HG02938 (cell line): ENCODE data around the gene GPC4.
"Not testable (repeated sequence)": the region's sequence is repeated elsewhere in the genome, so short reads cannot be mapped to it uniquely, and the experiment has no call there.

ENCODE experiments used
- ATAC-seq: cut with Tn5 transposase; IDR thresholded peaks from one replicate; pipeline ENCODE4 v1.9.1; 2021; ENCODE audit warnings: mild to moderate bottlenecking, moderate library complexity; ENCODE audit not compliant: unreplicated experiment

GPC4 gene

DNA sequence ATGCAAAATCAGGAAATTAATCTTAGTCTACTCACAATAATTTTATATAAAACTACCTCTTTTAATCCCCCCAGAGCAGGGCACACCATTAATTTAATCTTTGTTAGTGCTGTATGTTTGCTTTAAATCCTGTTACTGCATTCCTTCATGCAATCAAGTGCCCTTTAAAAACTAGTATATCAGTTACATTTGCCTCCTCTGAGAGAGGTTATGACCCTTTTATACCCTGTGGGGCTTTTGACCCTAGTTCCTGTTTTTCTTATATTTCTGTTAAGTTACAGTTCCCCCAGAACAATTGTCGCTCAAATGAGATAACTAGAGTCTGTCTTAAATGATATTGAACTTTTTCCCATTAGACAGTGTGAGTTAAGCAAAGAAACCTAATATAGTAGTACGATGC lies 46.2 kb downstream of the GPC4 start:
- ATAC-seq = no peak

DNA sequence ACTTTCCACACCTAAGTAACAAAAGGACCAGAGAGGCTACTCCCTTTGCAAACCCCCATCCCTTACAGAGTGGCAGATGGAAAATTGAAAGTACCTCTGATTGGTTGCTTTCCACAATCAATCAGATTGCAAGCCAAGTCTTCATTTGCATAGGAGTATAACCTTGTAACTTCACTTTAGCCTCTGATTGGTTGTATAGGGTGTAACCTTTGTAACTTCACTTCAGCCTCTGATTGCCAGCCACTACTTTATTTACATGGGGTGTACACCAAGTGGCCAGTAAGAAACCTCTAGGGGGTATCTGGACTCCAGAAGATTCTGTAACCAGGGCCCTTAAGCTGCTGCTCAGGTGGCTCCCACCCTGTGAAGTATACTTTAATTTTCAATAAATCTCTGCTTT lies 48.6 kb downstream of the GPC4 start:
- no peak for ATAC-seq

DNA sequence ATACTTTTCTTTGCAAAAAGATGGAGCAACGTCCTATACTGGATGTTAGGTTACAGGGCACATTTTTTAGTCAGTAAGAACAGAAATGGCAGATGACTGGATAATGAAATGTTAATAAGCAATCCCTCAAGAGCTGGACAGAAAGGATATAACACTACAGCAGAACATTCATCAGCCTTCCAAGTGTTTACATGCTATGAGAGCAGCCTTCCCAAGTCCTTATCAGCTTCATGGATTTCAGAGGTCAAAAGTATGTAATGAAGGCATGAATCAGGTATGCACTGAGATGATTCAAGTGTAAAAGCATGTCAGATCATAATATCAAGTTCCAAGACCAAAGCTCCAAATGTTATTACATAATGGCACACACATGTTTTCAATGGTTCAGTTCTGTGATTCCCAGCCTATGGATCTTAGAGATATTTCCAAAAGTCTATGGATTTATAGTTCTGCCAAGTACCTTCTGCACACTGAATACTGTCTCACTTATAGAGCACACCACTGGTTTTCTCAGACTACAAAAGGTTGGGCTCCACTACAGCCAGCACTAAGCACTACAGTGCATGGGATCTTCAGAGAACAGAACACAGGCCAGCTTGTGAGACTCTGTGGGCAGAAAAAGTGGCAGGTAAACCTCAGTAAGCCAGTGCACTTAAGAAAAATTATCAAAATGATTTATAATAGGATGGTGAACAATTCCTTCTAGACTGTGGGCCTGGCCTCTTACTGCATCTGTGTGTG lies 49.2 kb downstream of the GPC4 start:
- ATAC-seq = no peak

DNA sequence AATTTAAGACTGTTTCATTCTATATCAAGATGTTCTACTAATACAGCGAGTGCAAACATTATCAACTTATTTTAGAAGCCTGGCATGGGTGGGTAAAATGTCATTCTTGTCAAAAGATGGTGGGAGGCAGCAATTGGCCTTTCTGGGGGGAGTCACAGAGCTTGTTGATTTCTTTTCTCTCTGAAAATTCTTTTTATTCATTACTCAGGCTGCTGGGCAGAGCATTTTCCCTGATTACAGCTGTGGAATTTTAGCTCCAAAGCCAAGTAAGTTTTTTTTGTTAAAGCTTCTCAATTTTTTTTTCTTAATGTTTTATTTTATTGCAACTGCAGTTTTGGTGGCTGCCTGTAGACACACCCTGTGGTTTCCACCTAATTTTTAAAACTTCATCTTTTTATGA lies 50.4 kb downstream of the GPC4 start:
- ATAC-seq = no peak

DNA sequence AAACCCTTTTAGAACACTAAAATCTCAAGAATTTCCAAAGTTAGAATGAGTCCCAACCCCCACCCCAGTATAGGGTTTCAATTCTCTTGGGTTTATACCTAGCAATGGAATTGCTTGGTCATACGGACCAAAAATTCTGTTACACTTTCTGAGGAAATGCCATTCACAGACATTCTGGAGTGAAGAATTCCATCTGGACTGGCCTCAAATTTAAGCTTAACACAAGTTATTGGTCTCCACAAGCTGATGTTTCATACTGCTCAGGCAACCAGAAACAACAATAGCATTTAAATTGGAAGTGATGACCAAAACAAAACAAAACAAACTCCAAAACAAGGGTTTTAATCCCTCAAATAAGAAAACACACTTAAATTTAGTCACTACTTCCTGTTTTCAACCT lies 51.1 kb downstream of the GPC4 start:
- ATAC-seq = no peak

DNA sequence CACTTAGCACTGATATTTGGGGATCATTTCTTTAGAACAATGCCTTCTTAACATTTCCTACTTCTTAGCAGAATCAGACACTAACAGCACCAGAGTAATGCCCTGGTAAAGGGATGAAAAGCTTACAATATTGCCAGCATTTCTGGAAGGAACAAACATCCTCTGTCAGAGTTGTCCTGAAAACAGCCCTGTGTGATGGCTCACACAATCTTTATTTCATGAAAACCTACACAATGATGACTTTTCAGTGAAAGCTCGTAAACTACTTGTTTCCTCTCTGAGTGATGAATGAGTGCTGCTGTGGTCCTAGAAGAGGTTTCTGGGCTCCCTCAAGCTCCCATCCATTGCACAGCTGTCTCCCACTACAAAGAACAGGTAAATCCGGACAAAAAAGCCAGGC lies 52.8 kb downstream of the GPC4 start:
- ATAC-seq = no peak

DNA sequence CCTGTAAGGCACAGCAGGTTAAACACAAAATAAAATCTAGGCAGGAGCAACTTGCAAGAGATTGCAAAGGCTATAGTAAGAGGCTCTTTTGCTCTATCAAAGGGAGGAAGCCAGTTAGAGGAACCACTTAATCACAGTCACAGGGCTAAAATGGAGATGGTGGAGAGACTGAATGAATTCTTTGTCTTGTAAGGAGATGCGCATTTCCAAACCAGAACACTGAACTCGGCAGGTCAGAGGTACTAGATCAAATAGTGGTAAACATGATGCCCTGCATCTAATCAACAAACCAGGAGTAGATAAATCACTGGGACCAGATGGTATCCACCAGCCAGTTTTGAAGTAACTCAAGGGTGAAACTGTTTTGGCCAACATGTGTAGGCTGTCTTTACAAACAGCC lies 55.8 kb downstream of the GPC4 start:
- no peak for ATAC-seq

DNA sequence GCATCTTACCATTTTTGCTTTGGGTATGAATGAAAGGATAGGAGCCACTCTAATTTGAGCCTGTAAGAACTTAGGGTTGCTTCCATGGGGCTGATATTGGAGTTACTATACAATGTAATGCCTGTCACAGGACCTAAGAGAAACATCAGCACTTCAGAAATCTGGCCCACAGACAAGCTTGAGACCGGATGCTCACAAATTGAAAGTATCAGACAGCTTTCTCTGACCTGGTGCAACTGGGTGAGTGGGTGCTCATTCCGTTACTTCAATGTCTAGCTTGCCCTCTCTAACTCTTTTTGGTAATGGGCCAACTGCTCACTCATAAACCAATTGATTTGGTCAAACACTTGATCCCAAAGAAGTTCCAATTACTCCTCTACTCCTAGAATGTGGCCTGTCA lies 62.1 kb downstream of the GPC4 start:
- no peak for ATAC-seq

DNA sequence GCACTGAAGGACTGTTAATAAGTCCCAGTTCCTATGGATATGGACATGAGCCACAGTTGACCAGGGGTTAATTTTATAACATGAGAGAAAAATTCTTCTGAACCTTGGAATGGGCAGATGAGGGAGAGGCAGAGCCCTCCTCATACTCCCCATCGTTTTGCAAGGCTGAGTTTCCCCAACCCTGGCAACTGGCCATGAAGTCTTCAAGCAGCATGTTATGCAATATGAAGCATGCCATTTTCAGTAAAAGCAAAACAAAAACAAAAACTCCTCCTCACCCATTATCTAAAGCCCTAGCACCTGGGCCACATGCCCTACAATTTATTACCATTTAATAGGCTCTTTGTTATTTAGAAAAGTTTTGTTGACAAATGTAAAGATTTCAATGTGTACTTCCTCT lies 64.5 kb downstream of the GPC4 start:
- no peak for ATAC-seq

DNA sequence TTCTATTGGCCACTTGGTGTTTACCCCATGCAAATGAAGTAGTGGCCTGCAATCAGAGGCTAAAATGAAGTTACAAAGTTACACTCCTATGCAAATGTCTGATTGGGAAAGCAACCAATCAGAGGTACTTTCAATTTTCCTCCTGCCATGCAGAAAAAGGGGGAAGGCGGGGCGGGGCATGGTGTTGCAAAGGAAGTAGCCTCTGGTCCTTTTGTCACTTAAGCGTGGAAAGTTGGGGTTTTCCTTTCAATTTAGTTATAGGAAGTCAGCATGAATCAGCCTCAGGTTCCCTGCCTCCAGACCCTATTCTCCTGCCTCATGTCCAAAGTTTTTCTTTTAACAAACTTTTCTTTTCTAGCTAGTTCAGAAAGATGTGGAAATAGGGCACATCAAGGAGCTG lies 69.3 kb downstream of the GPC4 start:
- ATAC-seq = no peak

DNA sequence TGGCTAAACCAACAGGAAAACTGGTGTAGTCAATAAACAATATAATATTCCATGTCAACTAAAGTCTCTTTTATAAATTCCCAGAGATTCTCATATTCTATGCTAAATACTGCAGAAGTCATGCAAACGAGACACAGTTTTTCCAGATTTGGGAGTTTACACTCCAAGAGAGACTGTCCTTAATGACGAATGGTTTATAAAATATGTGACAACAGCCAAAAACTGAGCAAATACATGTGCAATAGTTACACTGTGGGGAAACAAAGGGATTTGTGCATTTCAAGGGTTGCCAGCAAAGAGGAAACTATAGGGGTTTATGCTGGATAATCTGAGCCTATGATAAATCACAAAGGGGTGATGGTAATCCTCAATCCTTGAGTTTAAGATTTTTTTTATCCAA lies 75.7 kb downstream of the GPC4 start:
- no peak for ATAC-seq

DNA sequence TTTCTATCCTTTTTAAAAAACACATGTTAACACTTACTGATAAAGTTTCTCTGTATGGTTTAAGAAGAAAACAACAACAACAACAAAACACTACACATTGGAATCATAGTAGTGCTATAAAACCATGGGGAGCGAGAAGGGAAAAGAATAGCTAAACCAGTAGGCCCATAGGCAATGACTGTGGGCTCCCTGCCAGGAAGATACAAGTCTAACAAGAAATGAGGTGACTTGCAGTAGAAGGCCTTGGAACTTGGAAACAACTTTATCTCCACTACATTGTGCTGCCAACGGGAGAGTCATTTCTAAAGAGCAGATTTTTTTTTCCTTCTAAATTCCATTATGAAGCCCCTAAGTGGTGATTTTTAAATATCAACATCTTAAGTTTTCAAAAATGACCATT lies 78.0 kb downstream of the GPC4 start:
- no peak for ATAC-seq

DNA sequence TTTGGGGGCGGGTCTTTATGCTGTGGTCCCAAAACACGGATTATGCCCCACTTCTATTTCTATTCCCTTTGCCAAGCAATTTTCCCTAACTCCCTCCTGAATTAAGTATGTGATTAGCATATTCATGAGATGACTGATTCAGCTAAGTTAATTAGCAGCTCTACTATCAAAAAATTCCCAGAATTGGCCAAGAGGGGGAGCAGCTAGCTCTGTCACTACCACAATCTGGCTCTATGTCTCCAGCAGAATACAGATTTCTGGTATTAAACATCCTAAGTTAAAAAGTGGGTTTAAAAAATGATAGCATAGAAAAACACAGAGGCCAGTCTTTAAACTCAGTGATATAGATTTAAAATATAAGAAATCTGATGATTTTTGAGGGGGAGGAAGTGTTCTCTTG lies 80.3 kb downstream of the GPC4 start:
- ATAC-seq = no peak

DNA sequence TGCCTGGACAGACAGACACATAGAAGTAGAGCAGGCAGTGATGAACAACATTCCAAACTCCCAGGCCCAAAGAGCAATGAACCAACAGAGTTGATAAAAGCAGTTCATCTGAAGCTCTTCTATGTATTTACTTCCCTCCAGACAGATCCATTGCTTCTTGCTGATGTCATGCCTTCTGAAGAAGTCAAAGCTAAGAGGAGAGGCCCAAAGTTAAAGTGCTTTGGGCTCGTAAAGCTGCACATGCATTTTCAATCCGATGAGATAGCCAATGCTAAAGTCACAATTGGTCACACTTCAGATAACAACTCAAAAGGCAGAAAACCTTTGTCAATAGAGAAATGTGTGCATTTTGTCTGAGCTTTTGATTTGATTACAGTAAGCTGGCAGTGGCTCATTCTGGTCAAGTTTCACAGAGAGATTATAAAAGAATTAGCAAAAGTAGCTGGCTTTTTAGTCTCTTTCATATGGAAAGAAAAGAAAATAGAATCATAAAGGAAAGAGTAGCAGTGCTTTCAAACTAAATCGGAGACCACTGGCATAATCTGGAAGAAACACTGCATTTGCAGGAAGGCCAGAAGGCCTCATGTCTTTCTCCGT lies 82.0 kb downstream of the GPC4 start:
- no peak for ATAC-seq

DNA sequence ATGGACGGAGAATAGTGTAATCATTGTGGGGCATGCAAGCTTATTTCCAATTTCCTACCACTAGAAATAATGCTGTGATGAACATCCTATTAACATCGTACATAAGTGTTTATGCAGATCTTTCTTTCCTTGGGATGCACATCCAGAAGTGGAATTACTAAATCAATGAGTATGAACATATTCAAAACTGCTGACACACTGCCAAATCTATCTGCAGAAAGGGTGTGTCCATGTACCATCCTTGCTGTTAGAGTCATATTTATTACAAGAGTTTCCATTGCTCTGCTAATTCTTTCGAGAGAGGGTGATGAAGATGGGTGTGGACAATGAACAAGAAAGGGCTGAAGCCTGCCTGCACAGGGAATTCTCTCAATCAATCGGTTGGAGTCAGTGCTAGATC lies 82.6 kb downstream of the GPC4 start:
- ATAC-seq = no peak

DNA sequence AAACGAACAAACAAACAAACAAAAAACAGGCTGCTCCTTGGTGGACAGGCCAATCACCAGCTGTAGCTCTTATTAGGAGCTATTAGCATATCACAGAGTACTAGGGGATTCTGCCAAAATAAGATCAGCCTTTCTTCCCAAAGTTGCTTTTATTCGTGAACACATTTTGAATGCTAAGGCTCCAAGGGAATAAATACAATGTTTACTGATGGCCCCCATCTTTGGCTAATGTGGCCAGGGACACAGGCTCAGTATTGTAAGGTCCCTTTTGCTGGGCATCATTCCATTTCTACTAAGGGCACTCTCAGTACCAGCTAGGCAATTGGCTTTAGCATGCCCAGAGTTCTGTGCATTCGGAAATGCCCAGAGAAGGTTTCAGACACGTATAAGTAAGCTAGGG lies 84.3 kb downstream of the GPC4 start:
- ATAC-seq = no peak

DNA sequence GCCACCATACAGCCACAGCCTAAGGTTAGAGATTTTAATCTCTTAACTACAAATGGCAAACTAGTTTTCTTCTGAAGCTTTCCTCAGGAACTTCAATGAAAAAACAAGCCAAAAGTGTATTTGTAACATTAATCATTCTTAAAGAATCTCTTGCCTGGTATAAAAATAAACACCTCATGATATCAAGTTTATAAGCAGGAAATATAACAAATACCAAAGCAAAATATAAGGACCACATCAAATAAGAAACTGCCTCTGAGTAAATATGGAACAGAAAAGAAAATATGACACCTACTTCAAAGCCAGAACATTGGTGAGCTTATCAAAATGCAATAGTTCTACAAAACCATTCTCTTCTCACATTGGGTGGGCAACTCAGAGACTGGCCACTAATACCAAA lies 89.9 kb downstream of the GPC4 start:
- no peak for ATAC-seq

DNA sequence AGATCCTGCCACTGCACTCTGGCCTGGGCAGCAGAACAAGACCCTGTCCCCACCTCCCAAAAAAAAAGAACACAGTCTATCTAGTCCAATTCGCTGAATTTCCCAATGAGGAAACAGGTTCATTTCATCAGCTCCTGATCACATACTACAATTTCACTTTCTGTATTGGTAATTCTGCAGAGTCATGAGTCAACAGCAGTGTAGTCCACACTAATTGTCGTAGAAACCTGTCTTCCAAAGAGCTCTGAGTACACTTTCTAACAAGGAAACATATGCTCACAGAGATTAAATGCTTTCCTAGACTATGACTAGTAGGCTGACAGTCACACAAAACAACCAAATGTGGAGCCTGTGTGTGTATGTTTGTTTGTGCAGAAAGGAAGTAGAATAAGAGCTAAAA lies 91.9 kb downstream of the GPC4 start:
- no peak for ATAC-seq

DNA sequence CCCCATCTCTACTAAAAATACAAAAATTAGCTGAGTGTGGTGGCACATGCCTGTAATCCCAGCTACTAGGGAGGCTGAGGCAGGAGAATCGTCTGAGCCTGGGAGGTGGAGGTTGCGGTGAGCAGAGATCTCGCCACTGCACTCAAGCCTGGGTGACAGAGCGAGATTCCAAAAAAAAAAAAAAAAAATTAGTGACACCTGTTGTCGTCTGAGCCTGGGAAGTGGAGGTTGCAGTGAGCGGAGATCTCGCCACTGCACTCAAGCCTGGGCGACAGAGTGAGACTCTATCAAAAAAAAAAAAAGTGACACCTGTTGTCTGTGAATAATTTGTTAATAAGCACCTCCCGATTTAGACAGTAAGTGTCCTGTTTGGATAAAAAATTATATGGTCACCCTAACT lies 93.0 kb downstream of the GPC4 start:
- not testable (repeated sequence) for ATAC-seq

DNA sequence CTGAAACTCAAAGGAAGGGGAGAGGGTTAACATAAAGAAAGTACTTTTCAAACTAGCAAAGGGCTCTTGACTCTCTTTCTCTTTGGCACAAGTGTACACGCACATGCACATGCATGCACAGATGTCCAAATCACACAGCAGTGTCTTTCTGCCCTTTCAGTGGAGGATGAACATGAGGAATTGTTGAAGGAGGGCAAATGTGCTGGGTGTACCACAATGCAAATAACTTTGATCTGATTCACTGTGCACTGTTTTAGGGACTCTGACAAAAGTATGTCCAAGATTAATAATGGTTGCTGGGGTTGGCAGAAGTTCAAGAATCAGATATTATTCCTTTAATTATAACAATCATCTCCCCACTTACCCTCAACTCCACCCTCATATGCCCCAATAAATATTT lies 93.8 kb downstream of the GPC4 start:
- no peak for ATAC-seq

DNA sequence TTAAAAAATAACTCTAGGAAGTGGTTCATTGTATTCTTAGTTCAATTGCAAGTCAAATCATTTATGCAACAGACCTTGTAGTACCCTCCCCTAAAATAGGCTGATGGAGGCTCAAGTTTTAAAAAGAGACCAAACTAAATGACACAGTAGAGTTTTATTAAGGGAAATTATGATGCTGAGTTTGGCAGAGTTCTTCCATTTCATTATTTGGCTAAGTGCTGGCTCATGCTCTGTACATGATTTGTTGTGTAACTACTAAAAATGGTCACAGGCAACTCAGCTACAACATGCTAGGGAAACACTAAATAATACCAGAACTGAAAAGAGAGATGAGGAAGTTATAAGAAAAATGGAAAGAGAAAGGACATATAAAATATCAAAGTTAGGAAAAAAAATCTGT lies 101.0 kb downstream of the GPC4 start:
- ATAC-seq = no peak

DNA sequence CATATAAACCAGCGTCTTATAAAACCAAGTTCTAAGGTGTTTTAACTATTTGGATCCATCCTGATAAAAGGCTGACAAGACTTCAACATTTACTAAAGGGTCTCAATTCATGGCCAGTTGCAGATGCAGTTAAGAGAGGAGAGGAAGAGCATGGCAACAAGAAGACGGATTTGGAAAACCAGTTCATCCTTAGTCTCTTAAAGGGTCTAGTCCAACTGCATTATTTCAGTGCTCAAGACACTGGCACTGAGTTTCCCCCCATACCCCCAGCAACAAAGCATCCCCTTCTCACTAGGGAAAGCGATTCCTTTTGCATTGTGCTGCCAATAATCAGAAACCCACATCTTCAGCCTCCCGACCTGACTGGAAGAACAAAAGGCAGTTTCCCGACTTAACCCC lies 106.8 kb downstream of the GPC4 start:
- ATAC-seq = no peak
